KBM-7 (cell line): ENCODE data around the gene HACD2.
A peak's percentile ranks its signal among the peaks of the same experiment; 100 is the strongest.
"Not testable (repeated sequence)": the region's sequence is repeated elsewhere in the genome, so short reads cannot be mapped to it uniquely, and the experiment has no call there.

Experiments
- DNase-seq: peaks from one replicate; pipeline ENCODE4 v3.0.0-alpha.2; 2015
- in situ Hi-C: fragments of 300-500 bp; cut with MboI; formaldehyde crosslinking; loops from 2 replicates; pipeline ENCODE4 v1.14.3; 2020; ENCODE audit warnings: low sequenced_read_pairs, low pct_unique_long_range_greater_than_20kb, mixed read lengths

Gene HACD2

DNA sequence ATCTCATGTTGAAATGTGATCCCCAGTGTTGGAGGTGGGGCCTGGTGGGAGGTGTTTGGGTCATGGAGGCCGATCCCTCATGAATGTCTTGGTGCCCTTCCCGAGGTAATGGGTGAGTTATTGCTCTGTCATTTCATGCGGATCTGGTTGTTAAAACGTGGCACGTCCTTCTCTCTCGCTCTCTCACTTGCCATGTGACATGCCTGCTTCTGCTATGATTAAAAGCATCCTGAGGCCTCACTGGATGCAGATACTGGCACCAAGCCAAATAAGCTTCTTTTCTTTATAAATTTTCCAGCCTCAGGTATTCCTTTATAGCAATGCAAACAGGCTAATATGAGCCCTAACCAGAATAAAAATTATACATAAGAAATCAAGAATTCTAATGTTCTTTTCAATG lies 31.7 kb upstream of the HACD2 start:
- in situ Hi-C loops, result no loop called here
- no peak for DNase-seq

DNA sequence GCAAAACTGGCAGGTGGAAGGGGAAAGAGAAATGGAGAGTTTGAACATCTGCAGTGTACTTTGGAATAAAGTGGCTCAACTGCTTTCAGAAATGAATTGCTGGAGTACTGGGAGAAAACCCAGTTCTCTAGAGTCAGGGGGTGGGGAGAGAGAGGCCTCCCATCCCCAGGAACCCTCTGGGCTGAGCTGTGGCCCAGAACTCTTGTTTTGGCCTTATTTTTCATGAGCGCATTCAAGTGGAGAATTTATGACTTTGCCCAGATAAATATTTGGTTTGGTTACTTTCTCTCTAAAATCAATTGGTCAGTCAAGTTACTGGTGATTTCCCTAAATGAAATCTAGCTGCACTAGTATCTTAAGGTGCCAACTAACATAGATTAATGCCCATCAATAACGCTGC lies 28.7 kb upstream of the HACD2 start:
- in situ Hi-C loops, result no loop called here
- DNase-seq, result no peak

DNA sequence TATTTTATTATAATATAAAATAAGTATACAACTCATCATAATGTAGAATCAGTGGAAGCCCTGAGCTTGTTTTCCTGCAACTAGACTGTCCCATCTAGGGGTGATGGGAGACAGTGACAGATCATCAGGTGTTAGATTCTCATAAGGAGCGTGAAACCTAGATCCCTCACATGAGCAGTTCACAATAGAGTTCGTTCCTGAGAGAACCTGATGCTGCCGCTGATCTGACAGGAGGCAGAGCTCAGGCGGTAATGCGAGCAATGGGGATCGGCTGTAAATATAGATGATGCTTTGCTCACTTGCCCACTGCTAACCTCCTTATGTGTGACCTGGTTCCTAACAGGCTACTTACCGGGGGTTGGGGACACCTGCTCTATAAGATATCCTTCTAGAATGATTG lies 26.8 kb upstream of the HACD2 start:
- in situ Hi-C loops, DNase-seq: not testable (repeated sequence)

- in situ Hi-C loops, result no loop called here
- peak; percentile 51 for DNase-seq
Measured at GRCh38 chr3:123611082-123611481, 26.2 kb upstream of the HACD2 start.

GRCh38 chr3:123610331-123610730 lies 25.5 kb upstream of the HACD2 start:
- DNase-seq, result peak; percentile 68
- in situ Hi-C loops, result no loop called here

GRCh38 chr3:123609063-123609462 lies 24.2 kb upstream of the HACD2 start:
- no peak for DNase-seq
- in situ Hi-C loops, result no loop called here

- in situ Hi-C loops, result no loop called here
- no peak for DNase-seq
Measured at GRCh38 chr3:123608263-123608937, 23.5 kb upstream of the HACD2 start.

GRCh38 chr3:123606527-123606926 lies 21.7 kb upstream of the HACD2 start:
- DNase-seq, result no peak
- in situ Hi-C loops, result no loop called here

DNA sequence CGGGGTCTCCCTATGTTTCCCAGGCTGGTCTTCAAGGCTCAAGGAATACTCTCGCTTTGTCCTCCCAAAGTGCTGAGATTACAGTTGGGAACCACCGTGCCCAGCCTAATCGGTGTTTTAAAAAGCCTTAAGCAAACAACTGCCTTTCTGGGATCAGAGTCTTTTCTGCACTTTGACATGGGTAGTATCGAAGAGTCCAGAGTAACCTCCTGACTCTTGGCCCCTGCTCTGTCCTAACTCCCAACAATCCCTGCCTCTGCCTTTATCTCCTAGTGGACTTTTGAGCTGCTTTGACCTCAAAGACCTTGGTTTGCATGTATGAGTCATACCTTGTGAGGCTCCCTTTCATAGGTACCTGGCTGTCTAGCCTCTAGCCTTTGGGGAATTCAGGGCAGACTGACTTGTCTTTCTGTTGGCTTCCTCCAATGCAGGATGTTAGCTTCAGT lies 21.0 kb upstream of the HACD2 start:
- in situ Hi-C loops, result no loop called here
- no peak for DNase-seq

DNA sequence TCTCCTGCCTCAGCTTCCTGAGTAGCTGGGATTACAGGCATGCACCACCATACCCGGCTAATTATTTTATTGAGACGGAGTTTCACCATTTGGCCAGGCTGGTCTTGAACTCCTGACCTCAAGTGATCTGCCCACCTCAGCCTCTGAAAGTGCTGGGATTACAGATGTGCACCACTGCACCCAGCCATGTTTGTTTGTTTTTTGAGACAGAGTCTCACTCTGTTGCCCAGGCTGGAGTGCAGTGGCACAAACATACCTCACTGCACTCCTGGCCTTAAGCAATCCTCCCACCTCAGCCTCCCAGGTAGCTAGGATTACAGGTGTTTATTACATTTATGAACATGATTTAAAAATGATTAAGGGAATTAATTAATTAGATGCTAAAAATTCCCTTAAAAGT lies 18.3 kb upstream of the HACD2 start:
- DNase-seq, in situ Hi-C loops: not testable (repeated sequence)

DNA sequence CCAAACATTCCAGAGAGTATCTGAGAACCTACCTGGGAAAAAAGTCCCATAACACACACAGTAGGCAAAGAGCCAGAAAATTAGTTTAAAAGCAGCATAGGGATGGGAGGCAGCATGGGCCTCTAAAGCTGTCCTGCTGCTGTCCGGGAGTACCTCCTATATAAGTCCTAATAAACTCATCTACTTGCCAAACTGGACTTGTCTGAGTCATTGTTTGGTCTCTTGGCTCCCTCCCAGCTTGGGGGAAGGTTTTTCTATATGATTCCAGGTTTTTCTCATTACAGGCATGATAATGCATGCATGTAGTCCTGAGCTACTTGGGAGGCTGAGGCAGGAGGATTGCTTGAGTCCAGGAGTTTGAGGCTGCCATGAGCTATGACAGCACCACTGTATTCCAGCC lies 17.5 kb upstream of the HACD2 start:
- in situ Hi-C loops, result no loop called here
- no peak for DNase-seq

DNA sequence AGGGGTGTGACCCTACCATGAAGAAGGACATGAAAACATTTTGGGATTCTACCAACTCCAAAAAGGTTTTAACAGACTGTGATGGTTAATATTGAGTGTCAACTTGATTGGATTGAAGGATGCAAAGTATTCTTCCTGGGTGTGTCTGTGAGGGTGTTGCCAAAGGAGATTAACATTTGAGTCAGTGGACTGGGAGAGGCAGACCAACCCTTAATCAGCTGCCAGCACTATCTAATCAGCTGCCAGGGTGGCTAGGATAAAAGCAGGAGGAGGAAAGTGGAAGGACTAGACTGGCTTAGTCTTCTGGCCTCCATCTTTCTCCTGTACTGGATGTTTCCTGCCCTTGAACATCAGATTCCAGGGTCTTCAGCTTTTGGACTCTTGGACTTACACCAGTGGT lies 16.0 kb upstream of the HACD2 start:
- DNase-seq, in situ Hi-C loops: not testable (repeated sequence)

DNA sequence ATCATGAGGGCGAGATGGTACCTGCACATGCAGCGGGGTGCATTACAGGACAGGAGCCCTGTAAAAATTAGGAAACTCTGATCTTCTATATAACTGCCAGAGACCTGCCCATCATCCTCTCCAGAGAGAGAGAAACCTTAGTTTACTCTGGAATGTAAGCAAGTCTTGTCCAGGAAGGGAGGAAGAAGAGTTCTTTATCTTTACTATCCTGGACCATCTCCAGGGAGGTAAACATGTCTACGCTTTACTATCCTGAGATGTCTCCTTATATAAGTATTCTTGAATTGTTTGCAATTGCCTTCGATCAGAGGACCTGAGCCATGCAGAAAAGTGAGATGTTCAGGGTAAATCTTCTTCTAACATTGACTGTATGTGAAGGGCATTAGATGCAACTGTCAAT lies 12.7 kb upstream of the HACD2 start:
- DNase-seq, result no peak
- in situ Hi-C loops, result no loop called here

DNA sequence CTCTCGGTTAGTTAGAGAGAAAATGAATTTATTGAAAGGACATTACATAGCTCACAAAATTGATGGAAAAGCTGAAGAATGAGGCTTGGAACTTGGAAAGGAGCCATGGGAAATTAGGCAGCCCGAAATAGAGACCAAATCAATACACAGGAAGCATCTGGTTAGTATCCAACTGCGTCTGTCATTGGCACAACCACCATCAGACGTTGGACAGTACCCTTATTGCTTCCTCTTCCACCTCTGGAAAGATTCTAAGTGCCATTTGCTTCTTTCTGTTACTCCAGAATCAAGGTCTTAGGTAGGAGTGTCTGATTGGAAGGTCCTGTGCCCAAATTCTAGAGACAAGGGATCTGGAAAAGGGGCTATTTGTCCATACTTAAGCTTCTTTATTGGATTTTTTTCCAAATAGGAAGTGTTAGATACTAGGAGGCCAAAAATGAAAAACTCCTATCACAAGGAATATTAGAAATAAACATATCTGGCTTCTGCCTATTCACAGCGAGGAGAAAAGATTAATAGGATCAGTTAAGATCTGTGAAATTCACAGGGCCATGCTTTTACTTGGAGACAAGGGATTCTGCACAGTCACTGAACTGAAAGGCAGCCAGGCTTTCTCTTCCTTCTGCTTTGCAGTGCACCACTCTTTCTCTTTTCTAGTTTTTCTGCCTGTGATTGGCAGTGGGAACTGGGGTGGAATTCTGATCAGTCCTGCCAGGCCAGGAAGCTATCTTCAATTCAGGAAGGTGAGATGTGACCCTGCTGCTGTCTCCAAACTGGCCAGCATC lies 10.7 kb upstream of the HACD2 start:
- peak; percentile 73 for DNase-seq
- in situ Hi-C loops, result no loop called here

- in situ Hi-C loops, result no loop called here
- DNase-seq, result no peak
Measured at GRCh38 chr3:123593381-123593780, 8.5 kb upstream of the HACD2 start.

DNA sequence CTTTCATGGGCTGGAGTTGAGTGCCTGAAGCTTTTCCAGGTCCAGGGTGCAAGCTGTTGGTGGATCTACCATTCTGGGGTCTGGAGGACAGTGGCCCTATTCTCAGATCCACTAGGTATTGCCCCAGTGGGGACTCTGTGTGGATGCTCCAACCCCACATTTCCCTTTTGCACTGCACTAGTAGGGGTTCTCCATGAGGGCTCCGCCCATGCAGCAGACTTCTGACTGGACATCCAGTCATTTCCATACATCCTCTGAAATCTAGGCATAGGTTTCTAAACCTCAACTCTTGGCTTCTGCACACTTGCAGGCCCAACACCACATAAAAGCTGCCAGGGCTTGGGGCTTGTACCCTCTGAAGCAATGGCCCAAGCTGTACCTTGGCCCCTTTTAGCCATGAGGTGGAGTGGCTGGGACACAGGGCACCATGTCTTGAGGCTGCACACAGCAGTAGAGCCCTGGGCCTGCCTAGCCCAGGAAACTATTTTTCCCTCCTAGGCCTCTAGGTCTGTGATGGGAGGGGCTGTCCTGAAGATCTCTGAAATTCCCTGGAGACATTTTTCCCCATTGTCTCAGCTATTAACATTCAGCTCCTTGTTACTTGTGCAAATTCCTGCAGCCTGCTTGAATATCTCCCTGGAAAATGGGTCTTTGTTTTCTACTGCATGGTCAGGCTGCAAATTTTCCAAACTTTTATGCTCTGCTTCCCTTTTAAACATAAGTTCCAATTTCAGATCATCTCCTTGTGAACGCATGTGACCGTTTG lies 6.0 kb upstream of the HACD2 start:
- DNase-seq, result no peak
- in situ Hi-C loops, result no loop called here

DNA sequence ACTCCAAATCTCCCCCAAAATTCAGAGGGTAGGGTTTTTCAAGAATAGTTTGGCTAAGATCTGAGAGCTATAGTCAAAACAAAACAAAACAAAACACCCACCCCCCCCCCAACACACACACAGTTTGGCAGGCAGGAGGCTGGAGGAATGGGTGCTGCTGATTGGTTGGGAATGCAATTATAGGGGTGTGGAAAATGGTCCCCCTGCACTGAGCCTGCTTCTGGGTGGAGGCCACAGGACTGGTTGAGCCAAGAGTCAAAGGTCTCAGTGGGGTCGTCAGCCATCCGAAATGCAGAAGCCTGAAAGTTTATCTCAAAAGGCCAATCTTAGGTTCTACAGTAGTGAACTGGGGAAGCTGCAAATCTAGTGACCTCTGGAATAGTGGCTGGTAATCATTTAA lies 2.5 kb upstream of the HACD2 start:
- no peak for DNase-seq
- in situ Hi-C loops, result no loop called here

DNA sequence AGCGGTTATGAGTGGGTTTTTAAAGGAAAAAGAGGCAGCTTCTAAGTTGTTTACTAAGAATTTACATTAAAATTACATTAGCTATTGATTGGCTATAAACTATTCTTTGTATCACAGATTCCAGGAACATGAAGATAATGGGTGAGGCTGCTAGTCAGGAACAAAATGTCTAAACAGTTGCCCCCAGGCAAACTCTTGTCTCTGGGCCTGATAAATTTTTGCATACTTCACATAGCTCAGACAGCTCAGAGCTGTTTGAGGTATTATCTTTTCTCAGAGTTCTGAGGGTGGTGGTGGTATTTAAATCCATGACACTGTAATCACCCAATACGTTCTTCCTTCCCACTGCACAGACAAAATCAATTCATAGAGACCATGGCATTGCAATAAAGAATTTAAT lies 2.1 kb upstream of the HACD2 start:
- in situ Hi-C loops, result no loop called here
- DNase-seq, result no peak

- in situ Hi-C loops, result no loop called here
- peak; percentile 70 for DNase-seq
Measured at GRCh38 chr3:123586131-123586530, 1.3 kb upstream of the HACD2 start.
